Islet precursor cell (in vitro differentiated cells): Measurements from ENCODE around the gene CCDC86.

ENCODE experiments used
- DNase-seq: peaks from one replicate; pipeline ENCODE4 v3.0.0-alpha.2; 2018

The CCDC86 gene

GRCh38 chr11:60899046-60899936 lies 57.4 kb downstream of the CCDC86 start:
- no peak for DNase-seq

GRCh38 chr11:60899977-60900376 lies 58.1 kb downstream of the CCDC86 start:
- no peak for DNase-seq
